HG03097 (cell line): ENCODE data around the gene FNDC1.
"Not testable (repeated sequence)": the region's sequence is repeated elsewhere in the genome, so short reads cannot be mapped to it uniquely, and the experiment has no call there.

ENCODE experiments used
- ATAC-seq: cut with Tn5 transposase; IDR thresholded peaks from one replicate; pipeline ENCODE4 v1.9.1; 2021; ENCODE audit not compliant: unreplicated experiment, low FRiP score

The FNDC1 gene

DNA sequence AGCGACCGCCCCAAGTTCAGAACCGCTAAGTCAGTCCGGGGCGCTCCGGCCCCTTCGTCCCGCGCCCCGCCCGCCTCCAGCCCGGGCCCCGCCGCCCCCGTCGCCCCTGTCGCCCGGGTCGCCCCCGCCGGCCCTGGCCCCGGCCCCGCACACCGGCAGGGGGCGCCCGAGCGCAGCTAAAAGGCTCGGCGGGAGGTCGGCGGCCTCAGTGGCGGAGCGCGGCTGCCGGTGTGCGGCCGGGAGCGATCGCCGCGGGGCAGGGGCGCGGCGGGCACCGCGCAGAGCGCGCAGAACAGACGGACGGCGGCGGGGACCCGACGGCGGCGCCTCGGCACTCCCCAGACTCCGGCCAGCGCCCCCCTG, at the start of gene FNDC1:
FNDC1 (plus strand) TSS at position 208 of the 363 bp plus-strand sequence. CDS start 197 bp downstream, outside the sequence.
- ATAC-seq: no peak

DNA sequence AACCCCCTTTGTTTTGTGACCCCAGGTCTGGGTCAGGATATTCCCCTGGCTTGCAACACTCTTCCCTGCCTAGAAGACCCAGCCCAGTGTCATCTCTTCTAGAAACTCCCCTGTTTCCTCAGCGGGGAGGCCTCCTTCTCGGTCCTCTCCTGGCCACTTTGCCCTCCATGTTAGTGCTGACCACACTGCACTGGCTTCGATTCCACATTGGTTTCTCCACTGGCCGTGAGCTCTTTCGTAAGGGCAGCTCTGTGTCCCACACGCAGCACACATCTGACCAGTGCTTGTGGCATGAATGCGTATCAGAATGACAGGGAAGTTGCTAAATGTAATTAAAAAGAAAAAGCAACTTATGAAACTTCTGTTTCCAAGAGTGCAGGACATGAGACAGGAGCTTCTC, 49.4 kb upstream of the FNDC1 start:
- no peak for ATAC-seq

DNA sequence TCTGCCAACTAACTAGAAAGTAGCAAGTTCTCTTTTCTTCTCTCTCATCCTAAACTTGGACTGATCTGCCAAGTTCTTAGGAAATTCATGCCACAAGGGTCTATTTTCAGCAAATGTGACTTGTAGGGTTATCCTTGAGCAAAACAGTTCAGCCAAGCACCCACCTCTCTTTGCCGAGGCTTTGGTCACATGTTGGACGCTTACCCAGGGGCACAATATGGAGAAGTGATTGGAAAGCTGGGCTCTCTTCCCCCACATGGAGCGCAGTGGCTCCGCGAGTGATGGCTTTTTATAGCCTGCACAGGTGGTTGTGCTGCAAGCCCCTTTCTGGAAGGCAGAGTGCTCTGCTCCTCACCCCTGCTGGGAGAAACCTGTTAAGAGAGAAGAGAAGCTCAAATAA, 47.7 kb upstream of the FNDC1 start:
- no peak for ATAC-seq

DNA sequence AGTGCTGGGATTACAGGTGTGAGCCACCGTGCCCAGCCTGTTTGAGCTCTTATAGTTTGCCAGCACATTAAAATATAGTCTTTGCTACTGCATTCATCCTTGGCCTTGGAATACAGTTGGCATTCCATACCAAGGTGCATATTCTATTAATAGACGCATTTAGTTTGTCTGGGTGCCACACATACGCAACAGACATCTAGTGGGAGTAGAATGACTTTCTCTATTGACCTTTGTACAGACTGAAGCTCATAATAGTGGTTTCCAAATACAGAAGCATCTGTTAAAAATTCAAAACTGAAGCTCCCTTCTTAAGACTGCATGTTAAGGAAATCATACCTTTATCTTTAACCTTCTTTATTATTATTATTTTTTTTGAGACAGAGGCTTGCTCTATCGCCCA, 46.7 kb upstream of the FNDC1 start:
- no peak for ATAC-seq

DNA sequence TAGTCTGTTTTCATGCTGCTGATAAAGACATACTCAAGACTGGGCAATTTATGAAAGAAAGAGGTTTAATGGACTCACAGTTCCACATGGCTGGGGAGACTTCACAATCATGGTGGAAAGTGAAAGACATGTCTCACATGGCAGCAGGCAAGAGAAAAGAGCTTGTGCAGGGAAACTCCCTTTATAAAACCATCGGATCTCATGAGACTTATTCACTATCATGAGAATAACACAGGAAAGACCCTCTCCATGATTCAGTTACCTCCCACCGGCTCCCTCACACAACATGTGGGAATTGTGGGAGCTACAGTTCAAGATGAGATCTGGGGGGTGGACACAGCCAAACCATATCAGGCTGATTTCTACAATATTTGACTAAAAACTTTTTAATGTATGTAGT, 45.4 kb upstream of the FNDC1 start:
- not testable (repeated sequence) for ATAC-seq

DNA sequence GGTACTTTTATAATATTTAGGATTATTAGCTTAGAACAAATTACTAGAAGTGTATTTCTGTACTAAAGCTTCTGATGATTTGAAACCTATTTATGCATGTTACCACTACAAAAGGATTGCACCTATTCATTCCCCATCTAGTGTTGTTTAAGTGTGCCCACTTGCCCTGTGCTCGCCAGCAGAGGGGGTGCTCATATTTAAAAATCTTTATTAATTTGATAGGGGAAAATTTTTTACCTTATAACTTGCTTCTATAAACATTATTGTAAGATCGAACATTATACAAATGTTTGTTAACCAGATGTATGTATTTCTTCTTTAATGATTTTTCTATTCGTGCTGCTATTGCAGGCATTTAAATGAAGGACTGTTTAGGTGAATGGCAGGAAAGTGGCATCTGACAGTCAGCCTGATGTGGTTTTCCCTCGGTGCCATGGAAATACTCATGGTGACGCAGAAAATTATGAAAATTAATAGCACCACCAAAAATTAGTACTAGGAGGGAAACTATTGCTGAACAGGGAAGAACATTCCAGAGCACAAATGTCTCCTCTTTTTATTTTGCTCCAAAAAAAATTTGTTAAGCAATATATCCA, 44.1 kb upstream of the FNDC1 start:
- ATAC-seq: no peak

DNA sequence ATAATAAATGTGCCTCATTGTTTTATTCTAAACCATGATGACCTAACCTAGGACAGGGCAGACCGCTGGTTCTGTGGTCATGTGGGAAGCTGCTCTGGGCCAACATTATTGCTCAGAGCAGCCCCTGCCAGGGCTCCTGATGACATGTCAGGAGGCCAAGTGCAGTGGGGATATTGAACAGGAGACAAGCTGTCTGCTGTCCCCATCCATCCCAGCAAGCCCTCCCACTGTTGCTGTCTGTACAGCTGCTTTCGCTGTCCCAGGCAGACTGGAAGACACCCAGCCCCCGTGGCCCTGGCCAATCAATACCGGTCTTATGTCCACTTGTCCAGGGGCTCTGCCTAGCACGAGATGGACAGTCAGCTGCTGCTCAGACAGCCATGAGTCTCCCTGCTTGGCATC, 43.2 kb upstream of the FNDC1 start:
- no peak for ATAC-seq

DNA sequence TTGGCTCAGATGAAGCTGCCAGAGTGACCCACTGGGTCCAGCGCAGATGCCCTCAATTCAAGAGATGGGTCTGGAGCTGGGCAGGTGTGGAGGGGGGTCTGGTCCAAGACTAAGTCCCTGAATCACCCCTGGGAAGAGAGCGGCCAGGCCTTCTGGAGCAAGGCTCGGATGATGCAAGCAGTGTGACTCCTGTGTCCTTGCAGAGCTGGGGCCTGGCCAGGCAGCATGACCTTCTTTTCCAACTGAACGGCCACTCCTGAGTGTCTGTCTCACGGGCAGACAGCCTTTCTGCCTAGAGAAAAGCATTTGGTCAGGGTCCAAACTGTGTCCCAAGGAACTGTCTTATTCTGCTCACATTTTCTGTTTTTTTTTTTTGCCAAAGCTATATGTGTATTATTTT, 42.6 kb upstream of the FNDC1 start:
- no peak for ATAC-seq

DNA sequence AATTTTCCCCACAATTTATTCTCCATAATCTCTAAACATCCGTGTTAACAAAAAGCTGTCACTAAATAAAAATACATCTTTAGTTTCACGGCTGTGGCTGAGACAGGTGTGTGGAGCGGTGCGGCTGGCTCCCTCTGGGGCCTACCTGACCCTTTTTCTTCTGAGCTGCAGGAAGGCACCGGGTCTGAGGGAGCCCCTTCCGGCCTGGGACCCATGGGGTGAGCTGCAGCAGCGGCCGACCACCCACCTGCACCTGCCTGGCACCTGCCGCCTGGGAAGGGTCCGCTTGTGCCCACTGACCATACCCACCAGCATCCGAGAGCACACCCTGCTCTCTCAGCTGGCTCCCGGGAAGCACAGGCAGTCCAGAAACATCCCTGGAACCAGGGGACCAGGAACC, 41.5 kb upstream of the FNDC1 start:
- no peak for ATAC-seq

DNA sequence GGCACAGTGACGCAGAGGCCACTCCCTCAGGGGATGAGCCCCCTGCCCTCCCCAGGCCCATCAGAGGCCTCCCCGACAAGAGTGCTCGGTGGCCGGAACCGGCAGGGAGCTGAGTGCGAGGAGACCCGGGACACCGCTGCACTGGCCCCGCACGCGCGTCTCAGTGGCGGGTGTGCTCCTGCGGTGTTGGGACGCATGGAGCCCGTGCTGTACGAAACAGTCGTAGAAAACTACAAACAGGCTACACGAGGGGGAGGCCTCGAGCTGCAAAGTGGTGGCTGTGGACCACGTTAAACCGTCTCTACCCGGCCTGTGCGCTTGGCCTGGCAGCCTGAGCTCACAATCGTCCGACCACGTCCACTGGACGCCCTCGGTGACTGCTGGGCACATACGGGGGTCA, 40.2 kb upstream of the FNDC1 start:
- ATAC-seq: no peak

DNA sequence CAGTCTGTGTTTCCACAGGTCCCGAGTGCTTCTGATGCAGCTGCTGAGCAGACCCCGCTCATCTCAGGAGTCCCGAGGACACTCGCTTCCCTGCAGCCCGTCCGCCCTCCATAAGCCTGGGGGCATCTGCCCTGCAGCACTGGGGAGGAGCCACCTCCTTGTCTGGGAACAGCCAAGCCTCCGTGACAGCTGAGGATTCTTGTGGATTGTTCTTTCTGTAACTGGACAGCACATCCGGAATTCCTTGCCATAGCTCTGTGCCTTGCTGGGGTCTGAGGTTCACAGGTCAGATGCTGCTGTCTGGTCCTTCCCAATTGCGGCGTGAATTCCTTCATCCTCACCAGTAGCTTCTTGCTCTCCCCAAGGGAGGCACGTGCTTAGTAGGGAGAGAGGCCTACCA, 38.4 kb upstream of the FNDC1 start:
- ATAC-seq: no peak

DNA sequence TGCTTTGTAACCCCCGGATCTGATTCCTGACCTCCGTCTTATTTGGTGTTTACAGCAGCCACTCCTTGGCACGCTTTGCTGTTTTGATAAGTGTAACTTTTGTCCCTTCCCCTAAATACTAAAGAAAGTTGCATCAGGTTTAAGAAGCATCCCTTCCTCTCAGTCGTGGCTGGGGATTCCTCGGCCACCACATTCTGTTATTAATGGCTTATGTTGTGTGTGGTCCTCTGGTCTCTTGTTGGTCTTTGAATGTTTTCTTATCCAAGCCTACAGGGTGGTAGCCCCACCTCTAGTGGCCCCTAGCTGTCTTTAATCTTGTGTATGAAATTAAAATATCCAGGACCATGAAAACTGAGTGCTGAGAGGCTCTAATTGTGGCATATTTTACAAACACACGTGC, 37.5 kb upstream of the FNDC1 start:
- no peak for ATAC-seq

DNA sequence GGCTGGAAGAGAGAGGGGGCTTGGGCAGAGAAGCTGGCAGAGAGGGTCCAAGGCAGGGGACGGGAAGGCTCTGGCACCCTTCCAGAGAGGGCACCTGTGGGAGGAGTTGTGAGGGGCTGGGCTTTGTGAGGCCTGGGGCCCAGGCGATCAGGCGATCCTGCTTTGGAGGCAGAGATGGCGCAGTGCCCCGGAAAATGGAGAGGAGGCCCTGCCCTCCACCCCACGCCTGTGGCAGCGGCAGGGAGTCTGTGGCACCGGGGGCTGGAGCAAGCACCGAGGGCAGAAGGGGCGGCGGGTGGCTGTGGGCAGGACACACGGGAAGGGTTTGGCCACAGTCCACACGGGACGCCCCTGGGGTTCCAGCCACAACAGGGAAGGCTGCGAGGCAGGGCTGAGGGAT, 36.5 kb upstream of the FNDC1 start:
- no peak for ATAC-seq

DNA sequence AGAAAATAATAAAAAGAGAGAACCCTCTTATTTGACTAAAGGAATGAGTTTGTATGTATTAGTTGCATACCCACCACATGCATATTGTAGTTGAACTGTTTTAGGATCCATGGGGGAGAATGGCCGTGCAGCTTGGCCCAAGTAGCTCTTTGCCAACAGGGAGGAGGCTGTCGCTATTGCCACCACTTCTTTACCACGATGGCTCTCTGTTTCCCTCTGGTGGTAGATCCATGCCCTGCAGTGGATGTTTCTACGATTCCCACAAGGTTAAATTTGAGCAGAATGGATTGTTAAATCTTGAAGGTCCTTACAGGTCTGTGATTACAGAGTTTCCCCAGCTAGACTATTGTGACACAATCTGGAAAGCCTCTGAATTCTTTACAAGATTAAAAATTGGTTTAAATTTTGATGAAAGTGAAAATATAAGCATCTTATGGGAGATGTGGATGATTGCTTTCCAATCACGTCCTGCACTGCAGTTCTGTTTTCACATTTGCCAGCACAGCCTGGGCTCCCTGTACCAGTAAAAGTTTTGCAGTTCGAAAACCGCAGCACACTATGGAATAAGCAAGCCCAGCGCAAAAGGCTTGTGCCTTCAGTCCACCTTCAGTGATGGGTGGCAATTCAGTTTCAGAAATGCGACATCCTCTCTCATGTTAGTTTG, 34.4 kb upstream of the FNDC1 start:
- no peak for ATAC-seq

DNA sequence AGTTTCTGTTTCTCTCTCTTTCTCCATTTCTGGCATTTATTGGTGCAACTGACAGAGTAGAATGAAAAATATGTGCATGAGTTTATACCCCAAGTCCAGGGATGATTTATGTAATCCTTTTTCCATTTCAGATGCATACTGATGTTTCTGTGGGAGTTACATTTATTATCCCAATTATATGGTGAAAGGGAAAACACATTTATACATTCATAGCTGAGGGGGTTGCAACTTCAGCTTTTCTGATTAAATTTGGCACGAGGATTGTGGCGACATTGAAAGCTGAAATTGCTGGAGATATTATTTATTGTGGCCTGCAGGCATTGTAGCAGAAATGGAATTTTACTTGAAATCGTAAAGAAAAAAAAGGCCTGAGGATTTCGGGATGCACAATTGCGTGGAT, 31.5 kb upstream of the FNDC1 start:
- no peak for ATAC-seq

DNA sequence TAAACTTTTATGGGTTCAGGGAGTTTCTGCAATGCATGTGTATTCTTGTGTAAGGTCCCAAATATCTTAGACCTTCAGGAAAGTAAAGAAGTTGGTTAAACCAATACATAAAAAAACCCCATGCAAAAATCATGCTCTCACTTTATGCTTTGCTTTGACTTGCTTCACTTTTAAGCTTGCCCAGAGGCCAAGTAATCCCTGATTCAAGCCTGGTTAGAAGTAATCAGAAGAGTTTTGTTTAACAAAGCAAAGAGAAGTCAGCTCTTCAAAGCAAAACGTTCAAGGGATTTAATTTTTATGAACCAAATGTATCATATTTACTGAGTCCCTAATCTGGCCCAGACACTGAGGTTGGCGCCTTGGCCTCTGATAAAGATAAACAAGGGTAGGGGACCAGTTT, 26.7 kb upstream of the FNDC1 start:
- ATAC-seq: no peak

DNA sequence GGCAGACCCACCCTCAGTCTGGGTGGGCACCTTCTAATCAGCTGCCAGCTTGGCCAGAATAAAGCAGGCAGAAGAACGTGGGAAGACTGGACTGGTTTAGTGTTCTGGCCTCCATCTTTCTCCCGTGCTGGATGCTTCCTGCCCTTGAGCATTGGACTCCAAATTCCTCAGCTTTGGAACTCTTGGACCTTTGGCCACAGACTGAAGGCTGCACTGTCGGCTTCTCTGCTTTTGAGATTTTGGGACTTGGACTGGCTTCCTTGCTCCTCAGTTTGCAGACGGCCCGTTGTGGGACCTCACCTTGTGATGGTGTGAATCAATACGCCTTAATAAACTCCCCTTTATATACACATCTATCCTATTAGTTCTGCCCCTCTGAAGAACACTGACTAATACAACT, 20.6 kb upstream of the FNDC1 start:
- no peak for ATAC-seq

DNA sequence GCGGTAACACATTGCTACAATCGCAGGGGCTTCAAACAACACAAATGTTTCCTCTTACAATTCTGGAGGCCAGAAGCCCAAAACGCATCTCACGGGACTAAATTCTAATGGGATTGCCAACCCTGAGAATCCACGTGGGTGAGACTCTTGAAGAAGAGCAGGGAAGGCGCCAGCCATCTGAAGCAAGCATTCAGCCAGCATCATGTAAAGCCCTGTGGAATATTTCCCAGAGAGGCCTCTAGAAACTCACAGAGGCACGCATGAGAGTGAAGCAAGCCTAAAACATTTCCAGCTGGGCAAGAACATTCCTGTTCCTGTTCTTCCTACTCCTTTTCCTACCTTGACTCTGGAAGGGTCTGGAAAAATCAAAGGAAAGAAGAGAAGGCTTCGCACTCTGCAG, 19.6 kb upstream of the FNDC1 start:
- no peak for ATAC-seq

DNA sequence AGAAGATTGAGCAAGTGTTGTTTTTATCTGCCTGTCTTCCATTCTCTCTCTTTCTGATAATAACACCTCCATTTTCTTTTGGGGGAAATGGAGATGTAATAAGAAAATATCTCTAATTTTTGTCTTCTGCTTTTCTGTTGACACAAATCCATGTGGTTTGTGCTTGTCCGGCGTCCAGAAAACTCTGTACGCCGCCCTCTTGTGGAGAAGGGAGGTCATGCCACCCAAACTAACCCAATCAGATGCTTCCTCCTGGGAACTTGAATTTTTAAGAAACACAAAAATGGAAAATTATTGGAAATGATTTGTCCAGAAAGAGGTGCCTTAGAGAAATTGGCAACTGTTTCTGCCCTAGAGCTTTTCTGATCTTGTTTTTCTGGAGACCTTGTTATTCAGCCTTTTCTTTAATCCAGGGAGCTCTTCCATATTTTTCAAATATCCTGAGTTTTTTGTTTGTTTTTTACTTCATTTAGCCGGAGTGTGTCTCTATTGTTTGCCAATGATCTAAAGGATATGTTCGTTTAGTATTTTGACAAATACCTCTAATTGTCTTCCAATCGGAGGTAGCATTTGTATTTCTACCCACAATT, 17.8 kb upstream of the FNDC1 start:
- no peak for ATAC-seq

DNA sequence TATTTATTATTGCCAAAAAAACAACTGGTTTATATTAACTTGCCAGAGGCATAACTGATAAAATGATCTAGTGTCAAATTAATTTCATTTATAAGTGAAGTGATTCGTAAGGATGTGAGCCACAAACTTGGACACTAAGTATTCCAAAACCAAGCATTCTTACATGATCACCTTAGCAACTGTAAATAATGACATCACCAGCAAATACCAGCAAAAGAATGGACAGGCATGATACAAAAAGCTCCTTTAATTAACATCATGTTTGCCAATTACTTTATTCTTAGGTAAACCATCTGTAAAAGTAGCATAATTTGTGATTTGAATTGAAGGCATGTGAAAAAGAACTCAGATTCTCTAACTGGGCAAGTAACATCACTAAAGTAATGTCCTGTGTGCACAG, 17.2 kb upstream of the FNDC1 start:
- ATAC-seq: no peak

DNA sequence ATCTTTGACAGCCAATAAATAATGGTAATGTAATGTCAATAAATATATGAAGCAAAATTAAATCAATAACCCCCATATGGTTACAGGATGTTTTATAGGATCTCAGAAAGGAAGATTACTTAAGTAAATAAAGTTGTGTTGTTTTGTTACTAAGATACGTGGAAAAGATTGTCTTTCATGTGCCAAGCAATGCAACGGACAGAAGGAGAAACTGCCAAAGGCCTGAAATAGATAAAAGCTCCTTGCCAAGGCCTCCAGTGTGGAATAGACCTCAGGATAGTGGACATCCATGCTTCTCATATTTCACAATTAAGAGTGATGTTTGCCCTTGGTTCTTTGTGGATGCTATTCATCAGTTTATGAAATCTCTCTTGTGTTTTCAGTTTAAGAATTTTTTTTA, 16.4 kb upstream of the FNDC1 start:
- no peak for ATAC-seq

DNA sequence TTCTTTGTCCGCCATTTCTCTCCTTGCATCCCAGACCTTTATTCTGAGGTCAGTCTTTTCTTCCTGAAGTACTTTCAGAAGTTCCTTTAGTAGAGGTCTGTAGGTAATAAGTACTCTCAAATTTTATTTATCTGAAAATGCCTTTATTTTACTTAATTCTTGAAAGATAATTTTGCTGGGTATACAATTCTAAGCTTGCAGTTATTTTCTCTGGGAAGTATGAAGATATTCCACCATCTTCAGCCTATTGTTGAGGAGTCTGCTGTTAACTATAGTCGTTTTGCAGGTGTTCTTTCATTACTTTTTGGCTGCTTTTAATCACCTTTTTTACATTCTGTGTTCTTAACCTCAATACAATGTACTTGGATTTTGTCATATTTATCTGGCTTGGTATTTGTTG, 13.5 kb upstream of the FNDC1 start:
- no peak for ATAC-seq

DNA sequence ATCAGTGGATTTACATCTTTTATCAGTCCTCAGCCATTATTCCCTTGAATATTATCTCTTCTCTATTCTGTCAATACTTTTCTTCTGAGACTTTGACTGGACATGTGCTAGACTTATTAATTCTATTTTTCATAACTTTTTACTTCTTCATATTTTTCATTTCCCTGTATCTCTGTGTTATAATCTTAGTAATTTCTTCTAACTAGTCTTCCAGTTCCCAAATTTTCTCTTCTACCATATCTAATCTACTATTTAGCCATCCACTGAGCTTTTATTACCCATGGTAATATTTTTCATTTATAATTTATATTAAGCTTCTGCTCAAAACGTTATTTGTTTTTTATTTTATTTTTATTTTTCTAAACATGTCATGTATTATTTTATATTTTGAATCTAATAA, 13.1 kb upstream of the FNDC1 start:
- no peak for ATAC-seq
